Vagina (tissue), 2 donors: ENCODE results near the gene LYRM9.
"Not testable (repeated sequence)": the region's sequence is repeated elsewhere in the genome, so short reads cannot be mapped to it uniquely, and the experiment has no call there.

Experiments used
- CTCF ChIP-seq, 3 experiments: fragments of 450-650 bp in 2 of 3; fragments of 200-600 bp in 1 of 3; sonication (generic) in 1 of 3; IDR thresholded peaks; one replicate each; pipeline ENCODE4 v1.5.1; 2017 to 2019; ENCODE audit warnings: antibody characterized with exemption in 3 of 3, mild to moderate bottlenecking in 2 of 3, moderate library complexity in 2 of 3
- POLR2A ChIP-seq, 2 donors: fragments of 450-650 bp; IDR thresholded peaks; one replicate each; pipeline ENCODE4 v1.6.1; 2017; ENCODE audit warnings: antibody characterized with exemption in 2 of 2, mild to moderate bottlenecking in 2 of 2, moderate library complexity in 2 of 2
- POLR2AphosphoS5 ChIP-seq, 2 donors: sonication (generic); formaldehyde crosslinking; IDR thresholded peaks; one replicate each; pipeline ENCODE4 v1.9.0; 2017; ENCODE audit warnings: antibody characterized with exemption in 2 of 2, mild to moderate bottlenecking in 2 of 2, low read depth in 1 of 2; ENCODE audit not compliant: insufficient read depth in 1 of 2

GRCh38 chr17:27840406-27840678 lies 52.8 kb downstream of the LYRM9 start:
- TF ChIP-seq POLR2AphosphoS5 (IDR thresholded peaks at IDR 0.05; ENCODE audit: insufficient read depth in 1 of 2, low read depth in 1 of 2); POLR2A (IDR thresholded peaks at IDR 0.05); CTCF (IDR thresholded peaks at IDR 0.05): not testable (repeated sequence)
